AG09319 (cell line): ENCODE measurements around the gene MUCL3.
A peak's percentile ranks its signal among the peaks of the same experiment; 100 is the strongest.
"Not testable (repeated sequence)": the region's sequence is repeated elsewhere in the genome, so short reads cannot be mapped to it uniquely, and the experiment has no call there.

Experiments
- DNase-seq: peaks from one replicate; pipeline ENCODE4 v3.0.0-alpha.2; 2010; ENCODE audit warnings: low read depth; ENCODE audit errors: extremely low read depth
- CTCF ChIP-seq: IDR thresholded peaks from 2 replicates; pipeline ENCODE4 v1.5.1; 2011; ENCODE audit warnings: low read depth, mild to moderate bottlenecking, inconsistent platforms, low read length, moderate library complexity

Gene MUCL3

GRCh38 chr6:30902709-30903108, 38.1 kb upstream of the MUCL3 start:
- no peak for TF ChIP-seq CTCF
- no peak for DNase-seq

GRCh38 chr6:30903236-30903635, 37.5 kb upstream of the MUCL3 start:
- DNase-seq, result no peak
- no peak for TF ChIP-seq CTCF

GRCh38 chr6:30907290-30907757, 33.4 kb upstream of the MUCL3 start:
- DNase-seq, result not testable (repeated sequence)

- peak; percentile 96 for DNase-seq
- no peak for TF ChIP-seq CTCF
Observed at GRCh38 chr6:30907758-30908591, 32.8 kb upstream of the MUCL3 start, which contains the start of gene GTF2H4. Gene GTF2H4 (plus strand): TSS chr6:30908207.

GRCh38 chr6:30908700-30909099, 32.1 kb upstream of the MUCL3 start:
- no peak for TF ChIP-seq CTCF
- DNase-seq, result no peak

GRCh38 chr6:30910473-30910872, 30.3 kb upstream of the MUCL3 start:
- DNase-seq, result not testable (repeated sequence)

GRCh38 chr6:30912746-30913520, 27.8 kb upstream of the MUCL3 start:
- DNase-seq, result no peak
- TF ChIP-seq CTCF, result no peak

GRCh38 chr6:30913721-30914075, 27.1 kb upstream of the MUCL3 start:
- no peak for DNase-seq
- TF ChIP-seq CTCF, result no peak
